NCI-H510A treated with DMSO at 0.1 percent for 48 hours (cell line): Measurements from ENCODE around the gene EMCN.
"Not testable (repeated sequence)": the region's sequence is repeated elsewhere in the genome, so short reads cannot be mapped to it uniquely, and the experiment has no call there.

Experiments used
- DNase-seq: peaks from one replicate; lab custom pipeline; 2025; lab: John Stamatoyannopoulos, UW

Gene EMCN

DNA sequence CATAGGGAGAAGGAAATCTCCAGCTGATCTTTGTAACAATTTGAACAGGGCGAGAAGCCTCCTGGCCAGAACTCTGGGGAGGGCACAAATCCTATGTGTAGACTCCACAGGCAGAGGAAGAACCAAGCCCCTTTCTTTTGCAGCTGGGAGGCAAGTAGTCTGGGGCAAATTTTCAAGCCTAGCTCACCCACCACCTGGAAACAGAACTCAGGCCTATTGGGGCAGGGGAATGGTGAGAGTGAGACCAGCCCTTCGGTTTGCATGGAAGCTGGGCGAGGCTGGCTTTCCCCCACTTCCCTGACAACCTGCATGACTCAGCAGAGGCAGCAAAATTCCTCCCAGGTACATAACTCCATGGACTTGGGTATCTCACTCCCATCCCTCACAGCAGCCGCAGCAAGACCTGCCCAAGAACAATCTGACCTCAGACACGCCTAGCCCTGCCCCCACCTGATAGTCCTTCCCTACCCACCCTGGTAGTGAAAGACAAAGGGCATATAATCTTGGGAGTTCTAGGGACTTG is 138.2 kb downstream of the EMCN start:
- DNase-seq: no peak

DNA sequence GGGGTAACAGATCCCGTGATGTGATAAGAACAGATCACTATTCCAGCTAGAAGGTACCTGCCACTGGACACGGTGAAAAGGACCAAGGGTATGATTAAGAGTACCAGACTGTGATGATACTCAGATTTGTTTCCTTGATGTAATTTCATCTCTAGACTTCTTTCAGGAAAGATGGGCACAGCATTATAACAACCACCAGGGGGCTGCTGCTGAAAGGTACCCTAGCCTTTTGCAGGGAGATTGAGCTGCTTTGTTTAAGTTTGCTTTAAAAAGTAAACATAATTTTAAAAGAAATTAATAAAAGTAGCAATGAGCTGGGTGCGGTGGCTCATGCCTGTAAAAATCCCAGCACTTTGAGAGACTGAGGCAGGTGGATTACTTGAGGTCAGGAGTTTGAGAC is 145.4 kb downstream of the EMCN start:
- DNase-seq: no peak

DNA sequence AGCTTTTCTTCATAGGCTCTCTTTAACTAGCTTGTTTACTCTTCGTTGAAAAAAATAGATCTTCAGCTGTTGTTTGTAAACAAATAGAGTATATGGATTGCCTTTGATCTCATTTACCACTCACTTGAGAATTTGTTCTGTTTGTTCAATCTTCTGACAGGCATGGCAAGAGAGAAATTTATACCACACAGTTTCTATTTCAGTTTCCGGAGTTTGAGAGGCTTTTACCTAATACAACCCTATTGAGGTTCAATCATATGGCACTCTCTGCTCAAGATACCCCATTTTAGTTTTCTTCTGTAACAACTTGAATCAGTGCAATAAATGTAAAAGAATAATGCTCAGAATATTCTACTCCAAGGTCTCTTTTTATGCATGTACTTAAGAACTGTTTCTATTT is 148.0 kb downstream of the EMCN start:
- DNase-seq: peak; percentile 19

DNA sequence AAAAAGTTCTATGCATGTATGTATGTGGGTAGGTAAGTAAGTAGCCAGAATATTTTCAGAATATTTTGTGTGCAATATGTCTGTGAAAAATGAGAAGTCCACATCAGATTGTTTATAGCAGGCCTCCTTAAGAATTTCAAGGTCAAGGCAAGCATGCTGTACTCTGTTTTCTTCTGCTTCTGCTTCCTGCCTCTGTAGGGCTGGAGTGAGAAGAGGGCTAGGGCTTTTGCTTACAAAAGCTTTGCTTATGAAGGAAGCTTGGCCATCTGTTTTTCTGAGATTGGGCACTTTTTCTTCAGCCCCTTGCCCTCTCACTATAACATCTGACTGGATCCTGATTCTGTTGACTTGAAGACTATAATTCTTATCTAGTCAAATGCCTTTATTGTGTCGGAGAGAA is 150.4 kb downstream of the EMCN start:
- DNase-seq: no peak

- no peak for DNase-seq
Measured at GRCh38 chr4:100366213-100366612, 151.6 kb downstream of the EMCN start.

DNA sequence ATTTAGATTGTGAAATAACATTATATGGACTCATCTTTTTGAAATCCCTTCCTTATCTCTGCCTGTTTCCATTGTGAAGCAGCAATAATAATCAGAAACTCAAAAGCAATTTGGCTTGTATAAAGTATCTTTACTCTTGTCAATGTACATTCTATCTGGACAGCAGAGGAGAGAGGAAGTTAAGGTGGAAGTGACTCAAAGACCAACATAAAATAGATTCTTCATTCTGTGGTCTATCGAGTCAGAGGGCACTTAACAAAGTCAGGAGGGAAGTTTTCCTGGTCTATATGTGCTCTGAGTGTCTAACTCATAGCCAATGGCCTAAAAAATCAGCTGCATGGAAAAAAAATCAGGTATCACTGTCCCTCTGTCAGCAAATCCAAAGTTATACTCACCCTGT is 155.5 kb downstream of the EMCN start:
- DNase-seq: no peak

DNA sequence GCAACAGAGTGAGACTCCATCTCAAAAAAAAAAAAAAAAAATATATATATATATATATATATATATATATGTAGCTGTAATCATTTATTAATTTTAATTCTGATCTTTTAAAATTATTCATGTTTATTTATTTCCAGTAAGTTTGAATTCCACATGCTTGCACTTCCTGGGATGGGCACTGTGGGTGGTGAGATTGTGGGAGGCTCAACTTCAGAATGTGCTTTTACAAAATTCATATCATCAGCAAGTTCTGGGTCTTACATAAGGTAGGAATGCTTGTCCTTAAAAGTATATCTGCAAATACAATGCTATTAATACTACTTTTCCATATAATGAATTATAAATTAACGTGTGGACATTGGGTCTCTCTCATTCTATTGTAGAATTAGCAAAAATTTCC is 156.5 kb downstream of the EMCN start:
- DNase-seq: no peak

DNA sequence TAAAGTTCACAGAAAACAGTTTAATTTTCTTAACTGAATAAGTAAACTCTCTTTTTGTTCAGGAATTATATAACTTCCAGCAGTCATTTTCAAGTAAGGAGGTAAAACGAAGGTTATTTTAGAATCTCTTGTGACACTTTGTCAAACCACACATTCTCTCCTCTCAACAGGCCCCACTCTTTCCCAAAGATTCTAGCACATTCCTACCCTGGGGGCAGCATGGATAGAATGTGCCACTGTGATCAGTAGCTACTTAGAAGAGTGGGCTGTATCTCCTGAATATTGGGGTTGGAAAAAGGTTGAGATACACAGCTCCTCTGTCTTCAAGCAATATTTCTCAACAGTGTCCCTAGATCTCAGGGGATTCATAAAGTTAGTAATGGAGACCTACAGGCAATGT is 157.6 kb downstream of the EMCN start:
- no peak for DNase-seq

- DNase-seq: no peak
Measured at GRCh38 chr4:100359441-100359840, 158.4 kb downstream of the EMCN start.

- DNase-seq: no peak
Measured at GRCh38 chr4:100357542-100357941, 160.3 kb downstream of the EMCN start.

GRCh38 chr4:100356172-100356571 is 161.7 kb downstream of the EMCN start:
- no peak for DNase-seq

GRCh38 chr4:100352352-100352751 is 165.5 kb downstream of the EMCN start:
- not testable (repeated sequence) for DNase-seq

GRCh38 chr4:100348473-100348872 is 169.3 kb downstream of the EMCN start:
- DNase-seq: no peak

DNA sequence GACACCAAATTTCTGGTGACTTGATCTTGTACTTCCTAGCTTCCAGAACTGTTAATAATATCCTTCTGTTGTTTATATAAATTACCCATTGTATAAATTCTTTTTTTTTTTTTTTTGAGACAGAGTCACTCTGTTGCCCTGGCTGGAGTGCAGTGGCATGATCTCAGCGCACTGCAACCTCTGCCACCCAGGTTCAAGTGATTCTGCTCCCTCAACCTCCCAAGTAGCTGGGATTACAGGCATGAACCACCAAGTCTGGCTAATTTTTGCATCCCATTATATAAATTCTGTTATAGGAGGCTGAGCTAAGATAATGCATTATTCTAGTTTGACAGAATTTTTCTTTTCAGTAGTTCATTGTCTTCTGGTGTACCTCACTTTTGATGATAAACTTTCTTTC is 170.6 kb downstream of the EMCN start:
- no peak for DNase-seq

DNA sequence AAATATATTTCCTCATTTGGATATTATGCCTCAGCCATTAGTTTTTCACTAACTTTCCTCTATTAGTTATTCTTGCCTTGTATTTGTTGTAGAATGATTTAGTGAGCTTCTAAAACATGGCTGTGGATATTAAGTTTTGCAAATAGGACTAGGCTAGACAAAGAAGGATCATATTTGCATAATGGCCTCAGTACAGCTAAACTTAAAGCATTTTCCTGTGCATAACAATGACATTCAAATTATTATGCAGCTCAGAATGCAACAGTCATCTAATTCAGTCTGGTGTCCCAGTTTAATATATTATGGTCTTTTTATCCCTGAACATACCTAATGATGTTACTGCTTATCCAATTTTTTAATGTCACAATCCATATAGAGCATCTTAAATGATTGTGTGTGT is 172.2 kb downstream of the EMCN start:
- no peak for DNase-seq
